Smooth muscle cell (in vitro differentiated cells): ENCODE results near the gene SLC30A1. TPM values are rescaled to one million over a fixed set of nuclear protein-coding genes. Genes with fewer than 3 reads are reported as not detected.
"Not testable (repeated sequence)": the region's sequence is repeated elsewhere in the genome, so short reads cannot be mapped to it uniquely, and the experiment has no call there.

Experiments used
- DNase-seq: peaks from one replicate; lab custom pipeline; 2025; ENCODE audit not compliant: unreplicated experiment; lab: John Stamatoyannopoulos, UW
- H2AFZ ChIP-seq: fragments of 200-600 bp; sonication (generic); 2 replicates; pipeline ENCODE4 v1.6.0; 2016; ENCODE audit warnings: antibody characterized with exemption, low read depth, mild to moderate bottlenecking
- H3F3A ChIP-seq: fragments of 200-600 bp; sonication (generic); 2 replicates; pipeline ENCODE4 v1.6.0; 2017; ENCODE audit warnings: antibody characterized with exemption, low read depth
- H3K27ac ChIP-seq: fragments of 200-600 bp; sonication (generic); 2 replicates; pipeline ENCODE4 v1.5.1; 2016; ENCODE audit warnings: low read depth, mild to moderate bottlenecking
- H3K27me3 ChIP-seq: fragments of 200-600 bp; sonication (generic); 2 replicates; pipeline ENCODE4 v1.6.1; 2016; ENCODE audit warnings: low read depth, mild to moderate bottlenecking
- H3K36me3 ChIP-seq: fragments of 200-600 bp; sonication (generic); 2 replicates; pipeline ENCODE4 v1.5.1; 2016; ENCODE audit warnings: low read depth
- H3K4me1 ChIP-seq: fragments of 200-600 bp; sonication (generic); 2 replicates; pipeline ENCODE4 v1.5.1; 2016; ENCODE audit warnings: low read depth
- H3K4me2 ChIP-seq: fragments of 200-600 bp; sonication (generic); 2 replicates; pipeline ENCODE4 v1.6.0; 2016; ENCODE audit warnings: mild to moderate bottlenecking
- H3K4me3 ChIP-seq: fragments of 200-600 bp; sonication (generic); 2 replicates; pipeline ENCODE4 v1.5.1; 2016; ENCODE audit warnings: mild to moderate bottlenecking
- H3K79me2 ChIP-seq: fragments of 200-600 bp; sonication (generic); 2 replicates; pipeline ENCODE4 v1.6.0; 2016; ENCODE audit warnings: low read depth, mild to moderate bottlenecking
- H3K9ac ChIP-seq: fragments of 200-600 bp; sonication (generic); 2 replicates; pipeline ENCODE4 v1.6.0; 2016; ENCODE audit warnings: low read depth
- H3K9me3 ChIP-seq: fragments of 200-600 bp; sonication (generic); replicated peaks from 2 replicates; pipeline ENCODE4 v1.5.1; 2016; ENCODE audit warnings: low read depth
- H4K20me1 ChIP-seq: fragments of 200-600 bp; sonication (generic); 2 replicates; pipeline ENCODE4 v1.6.0; 2016; ENCODE audit warnings: low read depth
- WGBS: methylation state at CpG from one replicate; pipeline ENCODE4 v1.1.7; 2016; ENCODE audit warnings: low lambda C conversion rate; 5-methylcytosine and 5-hydroxymethylcytosine counted together
- polyA plus RNA-seq: library from polyadenylated mRNA; unstranded; fragments of >200 nt; fragmentation: Nextera tagmentation; extraction: Ambion mirVana; gene quantifications from 2 replicates; pipeline ENCODE4 v1.2.1, GENCODE V29; 2016
- total RNA-seq: library from RNA; depleted of rRNA; stranded (reverse); fragments of >200 nt; gene quantifications from 2 replicates; pipeline ENCODE4 v1.2.3, GENCODE V29; 2014
- TF ChIP-seq, protein P1 (sequence below): fragments of 200-600 bp; sonication (generic); IDR thresholded peaks from 2 replicates; pipeline ENCODE4 v1.5.1; 2017; ENCODE audit warnings: borderline replicate concordance, mild to moderate bottlenecking, antibody characterized with exemption; ENCODE audit not compliant: insufficient read depth, poor library complexity, severe bottlenecking

The SLC30A1 gene
- total and polyA plus RNA-seq, 2 experiments from 2014 or later: 8.0 to 19.0 TPM

DNA sequence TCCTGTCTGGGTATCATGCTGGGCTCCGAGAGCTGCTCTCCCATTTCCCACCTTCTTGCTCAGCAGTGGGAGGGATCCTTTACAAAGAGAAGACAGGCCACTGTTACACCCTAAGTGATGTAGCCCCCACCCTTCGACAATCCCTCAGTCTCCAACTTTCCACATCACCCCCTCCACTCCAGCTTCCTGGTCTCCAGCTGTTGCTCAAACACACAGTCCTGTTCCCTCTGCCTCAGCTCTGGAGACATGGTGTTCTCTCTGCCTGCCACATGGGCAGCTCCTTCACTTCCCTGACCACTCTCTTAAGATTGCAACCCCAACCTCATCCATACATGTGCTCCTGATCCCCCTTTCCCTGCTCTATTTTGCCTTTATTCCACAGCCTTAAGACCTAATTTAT is 37.7 kb downstream of the SLC30A1 start:
- Histone ChIP-seq H3K27me3 (no peaks in the 10 kb centered on the region), H3K4me2 (no peak overlapping the region), H3K9me3 (no peaks in the 10 kb centered on the region), H3F3A (no peaks in the 10 kb centered on the region), H3K36me3 (no peaks in the 10 kb centered on the region), H3K79me2 (no peaks in the 10 kb centered on the region), H3K4me3 (no peak overlapping the region), H4K20me1 (no peaks in the 10 kb centered on the region), H3K4me1 (no peaks in the 10 kb centered on the region), H3K9ac (no peak overlapping the region), H3K27ac (no peak overlapping the region), H2AFZ (no peak overlapping the region)
- TF ChIP-seq, protein P1, sequence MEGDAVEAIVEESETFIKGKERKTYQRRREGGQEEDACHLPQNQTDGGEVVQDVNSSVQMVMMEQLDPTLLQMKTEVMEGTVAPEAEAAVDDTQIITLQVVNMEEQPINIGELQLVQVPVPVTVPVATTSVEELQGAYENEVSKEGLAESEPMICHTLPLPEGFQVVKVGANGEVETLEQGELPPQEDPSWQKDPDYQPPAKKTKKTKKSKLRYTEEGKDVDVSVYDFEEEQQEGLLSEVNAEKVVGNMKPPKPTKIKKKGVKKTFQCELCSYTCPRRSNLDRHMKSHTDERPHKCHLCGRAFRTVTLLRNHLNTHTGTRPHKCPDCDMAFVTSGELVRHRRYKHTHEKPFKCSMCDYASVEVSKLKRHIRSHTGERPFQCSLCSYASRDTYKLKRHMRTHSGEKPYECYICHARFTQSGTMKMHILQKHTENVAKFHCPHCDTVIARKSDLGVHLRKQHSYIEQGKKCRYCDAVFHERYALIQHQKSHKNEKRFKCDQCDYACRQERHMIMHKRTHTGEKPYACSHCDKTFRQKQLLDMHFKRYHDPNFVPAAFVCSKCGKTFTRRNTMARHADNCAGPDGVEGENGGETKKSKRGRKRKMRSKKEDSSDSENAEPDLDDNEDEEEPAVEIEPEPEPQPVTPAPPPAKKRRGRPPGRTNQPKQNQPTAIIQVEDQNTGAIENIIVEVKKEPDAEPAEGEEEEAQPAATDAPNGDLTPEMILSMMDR: no peak
- DNase-seq: no peak
- 100% methylated on average over 1 of the region's 2 CpGs for WGBS

DNA sequence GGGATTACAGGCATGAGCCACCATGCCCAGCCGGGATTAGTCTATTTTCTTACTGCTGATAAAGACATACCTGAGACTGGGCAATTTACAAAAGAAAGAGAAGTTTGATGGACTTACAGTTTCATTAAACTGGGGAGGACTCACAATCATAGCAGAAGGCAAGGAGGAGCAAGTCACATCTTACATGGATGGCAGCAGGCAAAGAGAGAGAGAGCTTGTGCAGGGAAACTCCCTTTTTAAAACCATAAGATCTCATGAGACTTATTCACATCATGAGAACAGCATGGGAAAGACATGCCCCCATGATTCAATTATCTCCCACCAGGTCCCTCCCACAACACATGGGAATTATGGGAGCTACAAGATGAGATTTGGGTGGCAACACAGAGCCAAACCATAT is 38.1 kb downstream of the SLC30A1 start:
- H3K79me2 ChIP-seq, H4K20me1 ChIP-seq, H2AFZ ChIP-seq, H3K27me3 ChIP-seq, DNase-seq, H3K4me1 ChIP-seq, H3K36me3 ChIP-seq, H3K9ac ChIP-seq, H3K9me3 ChIP-seq, H3K4me3 ChIP-seq, H3K4me2 ChIP-seq, H3F3A ChIP-seq, H3K27ac ChIP-seq: not testable (repeated sequence)
- WGBS: 89% methylated on average over 1 of the region's 1 CpG

DNA sequence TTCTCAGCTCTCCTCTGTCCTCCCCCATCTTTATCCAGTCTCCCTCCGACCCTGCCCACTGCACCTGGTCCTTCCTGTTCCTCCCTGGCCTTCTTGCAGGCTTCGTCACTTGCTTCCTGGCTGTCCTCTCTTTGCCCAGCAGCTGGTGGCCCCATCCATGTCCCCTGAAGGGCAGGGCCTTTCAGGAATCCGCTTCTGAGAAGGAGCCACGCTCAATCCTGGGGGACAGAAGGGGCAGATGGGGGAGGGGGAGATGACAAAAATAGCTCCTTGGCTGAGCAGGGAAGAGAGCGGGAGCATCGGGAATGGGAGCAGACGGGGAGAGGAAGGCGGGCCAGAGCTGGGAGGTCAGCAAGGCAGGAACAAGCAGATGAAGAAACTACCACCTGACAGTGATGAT is 40.7 kb downstream of the SLC30A1 start:
- Histone ChIP-seq H3K36me3 (no peaks in the 10 kb centered on the region), H3F3A (no peaks in the 10 kb centered on the region), H3K27ac (no peak overlapping the region), H3K9me3 (no peaks in the 10 kb centered on the region), H3K4me1 (no peaks in the 10 kb centered on the region), H3K4me3 (no peak overlapping the region), H3K4me2 (no peak overlapping the region), H3K79me2 (no peaks in the 10 kb centered on the region), H3K27me3 (no peaks in the 10 kb centered on the region), H4K20me1 (no peaks in the 10 kb centered on the region), H3K9ac (no peak overlapping the region), H2AFZ (no peak overlapping the region)
- no peak for DNase-seq
- TF ChIP-seq, protein P1: no peak
- WGBS: 86% methylated on average over 8 of the region's 8 CpGs

DNA sequence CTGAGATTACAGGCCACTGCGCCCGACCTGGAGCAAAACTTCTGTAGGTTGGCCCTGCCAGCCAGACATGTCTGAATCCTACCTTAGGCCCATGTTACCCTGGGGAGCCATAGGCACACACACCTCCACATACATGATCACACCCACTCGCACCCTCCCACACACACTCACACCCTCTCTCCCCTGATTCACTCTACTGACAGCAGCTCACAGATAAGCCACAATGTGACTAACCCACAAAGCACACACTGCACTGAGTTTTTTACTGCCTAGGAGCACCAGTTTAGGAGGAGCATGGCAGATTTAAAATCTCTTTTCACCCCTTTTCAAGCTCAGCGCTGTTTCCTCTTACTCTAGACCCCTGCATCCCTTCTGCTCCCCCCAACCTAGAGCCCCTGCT is 41.7 kb downstream of the SLC30A1 start:
- 87% methylated on average over 4 of the region's 4 CpGs for WGBS
- H3K27me3 ChIP-seq: no peaks in the 10 kb centered on the region
- no peak overlapping the region for H3K27ac ChIP-seq
- H3K9ac ChIP-seq: no peak overlapping the region
- no peaks in the 10 kb centered on the region for H4K20me1 ChIP-seq
- H2AFZ ChIP-seq: no peak overlapping the region
- H3K36me3 ChIP-seq: no peaks in the 10 kb centered on the region
- H3K79me2 ChIP-seq: no peaks in the 10 kb centered on the region
- TF ChIP-seq, protein P1: no peak
- no peaks in the 10 kb centered on the region for H3K4me1 ChIP-seq
- no peak for DNase-seq
- H3K4me3 ChIP-seq: no peak overlapping the region
- no peak overlapping the region for H3K4me2 ChIP-seq
- H3K9me3 ChIP-seq: no peaks in the 10 kb centered on the region
- no peaks in the 10 kb centered on the region for H3F3A ChIP-seq
